ENCODE results near the gene ATP13A5. TPM values are rescaled to one million over a fixed set of nuclear protein-coding genes. Genes with fewer than 3 reads are reported as not detected.

The ATP13A5 gene
- total and polyA plus RNA-seq, 2 of the 8 experiments (the other 6 are each of a cell fraction or from before 2014, with no cell fraction given), result not detected

- Histone ChIP-seq H4K91ac (replicated peaks; ENCODE audit: insufficient read length, low read length) (no peak overlapping the region), H3K27ac (ENCODE audit: low read depth, low read length) (no peak overlapping the region), H2BK120ac (replicated peaks; ENCODE audit: low read depth, low read length) (no peak overlapping the region), H2AK5ac (ENCODE audit: low read depth, low read length) (no peak overlapping the region), H3K14ac (ENCODE audit: insufficient read length) (no peak overlapping the region), H3K23me2 (ENCODE audit: low read depth, low read length) (peaks cover 8% of the 10 kb centered on the region; the same call in 1 of the 2 replicates), H3K23ac (ENCODE audit: insufficient read length) (no peak overlapping the region), H3K18ac (ENCODE audit: extremely low read depth, low read length) (no peak overlapping the region), H3K56ac (replicated peaks; ENCODE audit: insufficient read length, low read depth, low read length) (no peak overlapping the region), H4K8ac (ENCODE audit: extremely low read depth, insufficient read depth, low read length) (no peak overlapping the region), H4K20me1 (replicated peaks in 1 of 2; ENCODE audit: control insufficient read depth in 1 of 2, insufficient read depth in 2 of 2, low read length in 2 of 2) (no peaks in the 10 kb centered on the region), H2BK5ac (ENCODE audit: low read depth, low read length) (no peak overlapping the region), H3K9me3 (ENCODE audit: insufficient read depth in 2 of 2, low read depth in 1 of 2, low read length in 1 of 2) (no peaks in the 10 kb centered on the region), H3K9ac (replicated peaks in 1 of 4; ENCODE audit: extremely low read depth in 1 of 4, low read depth in 3 of 4, low read length in 3 of 4) (no peak overlapping the region), H3K4me2 (ENCODE audit: insufficient read depth in 1 of 2, low read depth in 2 of 2, low read length in 2 of 2) (no peak overlapping the region), H4K5ac (ENCODE audit: insufficient read length, low read depth, low read length) (no peak overlapping the region), H3K36me3 (ENCODE audit: control insufficient read depth in 2 of 4, insufficient read depth in 4 of 4, low read length in 3 of 4) (no peaks in the 10 kb centered on the region), H2BK20ac (ENCODE audit: low read length) (no peak overlapping the region), H3K79me1 (ENCODE audit: low read depth, low read length) (no peaks in the 10 kb centered on the region), H2BK15ac (ENCODE audit: low read length) (no peak overlapping the region), H3K4me1 (replicated peaks in 1 of 4; ENCODE audit: control insufficient read depth in 3 of 4, insufficient read depth in 4 of 4, low read length in 3 of 4) (peaks cover 0 to 2% (median 1%) of the 10 kb centered on the region in 4 experiments; a peak in 3 of 7 replicates), H3K4me3 (ENCODE audit: extremely low read depth in 1 of 4, insufficient read depth in 2 of 4, low read depth in 3 of 4, low read length in 4 of 4) (no peak overlapping the region), H2AFZ (ENCODE audit: low read length) (no peak overlapping the region), H3K79me2 (ENCODE audit: control insufficient read depth in 1 of 2, insufficient read depth in 2 of 2, low read length in 2 of 2) (no peaks in the 10 kb centered on the region), H3K4ac (replicated peaks; ENCODE audit: insufficient read length, low read depth, low read length) (no peak overlapping the region), H2BK12ac (ENCODE audit: low read depth, low read length) (no peak overlapping the region), H3K27me3 (replicated peaks in 1 of 4; ENCODE audit: control insufficient read depth in 3 of 4, extremely low read depth in 1 of 4, insufficient read depth in 3 of 4, low read length in 3 of 4) (peaks cover 0 to 9% (median 4%) of the 10 kb centered on the region in 4 experiments; a peak in 5 of 7 replicates)
- TF ChIP-seq E2F6 (IDR thresholded peaks at IDR 0.05) (no peak), KDM1A (IDR thresholded peaks at IDR 0.05; ENCODE audit: borderline replicate concordance, low read length) (no peak), PHF8 (conservative IDR thresholded peaks at IDR 0.05; ENCODE audit: low read depth, low read length) (no peak), MAX (IDR thresholded peaks at IDR 0.05) (no peak), CBX8 (IDR thresholded peaks at IDR 0.05; ENCODE audit: borderline replicate concordance, low read depth, low read length) (no peak), POLR2AphosphoS5 (IDR thresholded peaks at IDR 0.05; ENCODE audit: low read depth, low read length) (no peak), HDAC6 (IDR thresholded peaks at IDR 0.05; ENCODE audit: low read depth, low read length) (no peak)
- FAIRE-seq (no peak), DNase-seq (ENCODE audit: low read depth in 1 of 2, low spot score in 2 of 2) (no peak)
- POLR2A ChIA-PET (ENCODE audit: partially characterized antibody), result no interaction called here
- CTCF ChIA-PET (ENCODE audit: partially characterized antibody), result interaction anchor here (0.7 to 1.1 kb wide), 2 partner anchors 46 to 327 kb away, joined by 3 read pairs; no protein-coding TSS in a partner anchor
- WGBS, 2 experiments (ENCODE audit: extremely low coverage in 1 of 2, insufficient coverage in 1 of 2, insufficient read length in 1 of 2, insufficient replicate concordance in 2 of 2, low coverage in 1 of 2, low lambda C conversion rate in 2 of 2, missing lambda C conversion rate in 1 of 2), result 98% methylated on average over 5 of the region's 5 CpGs; no CpG with 5 or more reads in 1 of the 2 experiments
Observed at GRCh38 chr3:193237030-193237429, 141.5 kb downstream of the ATP13A5 start.
